WTC11 (cell line): ENCODE data around the gene ANKRD13D. TPM values are rescaled to one million over a fixed set of nuclear protein-coding genes. Genes with fewer than 3 reads are reported as not detected.

Experiments used
- ATAC-seq: fragments of 200-7000 bp; cut with Tn5 transposase; 2 replicates; pipeline ENCODE4 v1.10.0; 2021; ENCODE audit warnings: mild to moderate bottlenecking, moderate library complexity
- CTCF ChIA-PET: fragments of 300-600 bp; sonication (Branson Sonifier 250); formaldehyde crosslinking; loops from one replicate; lab custom pipeline; 2021; ENCODE audit warnings: antibody characterized with exemption; lab: Charles Lee
- POLR2A ChIA-PET: fragments of 350-600 bp; sonication (Branson Sonifier 250); formaldehyde crosslinking; loops from one replicate; lab custom pipeline; 2021; ENCODE audit warnings: antibody characterized with exemption; lab: Charles Lee
- DNase-seq: peaks from one replicate; pipeline ENCODE4 v3.0.0; 2021; ENCODE audit warnings: low spot score
- H3K27ac Mint-ChIP-seq: 2 replicates; pipeline ENCODE4 v1.8.0; 2021; ENCODE audit warnings: mixed read lengths
- H3K27me3 Mint-ChIP-seq: 2 replicates; pipeline ENCODE4 v1.8.0; 2021; ENCODE audit warnings: low read depth, mild to moderate bottlenecking, moderate library complexity, mixed read lengths
- H3K36me3 Mint-ChIP-seq: 2 replicates; pipeline ENCODE4 v1.8.0; 2021; ENCODE audit warnings: mixed read lengths
- H3K4me1 Mint-ChIP-seq: 2 replicates; pipeline ENCODE4 v1.8.0; 2022; ENCODE audit warnings: mixed read lengths
- H3K4me3 Mint-ChIP-seq: 2 replicates; pipeline ENCODE4 v1.8.0; 2021; ENCODE audit warnings: mild to moderate bottlenecking, moderate library complexity, mixed read lengths
- H3K9me3 Mint-ChIP-seq: 2 replicates; pipeline ENCODE4 v1.8.0; 2021; ENCODE audit warnings: mixed read lengths
- ESRRA ChIP-seq: sonication (generic); formaldehyde crosslinking; IDR thresholded peaks from 2 replicates; pipeline ENCODE4 v1.8.1; 2022; ENCODE audit warnings: mild to moderate bottlenecking, missing genetic modification reagents, borderline replicate concordance
- FOXK1 ChIP-seq: sonication (generic); formaldehyde crosslinking; IDR thresholded peaks from 2 replicates; pipeline ENCODE4 v1.8.0; 2022; ENCODE audit warnings: mild to moderate bottlenecking, moderate library complexity, missing genetic modification reagents
- GRHL2 ChIP-seq: fragments of 250-450 bp; sonication (Bioruptor Pico); IDR thresholded peaks from 2 replicates; pipeline ENCODE4 v1.8.0; 2022; ENCODE audit warnings: mild to moderate bottlenecking, moderate library complexity; ENCODE audit not compliant: insufficient replicate concordance, severe bottlenecking
- JAZF1 ChIP-seq: fragments of 250-450 bp; sonication (Bioruptor Pico); IDR thresholded peaks from 2 replicates; pipeline ENCODE4 v1.9.0; 2021; ENCODE audit warnings: moderate library complexity, mild to moderate bottlenecking, inconsistent platforms
- MYBL2 ChIP-seq: sonication (generic); formaldehyde crosslinking; IDR thresholded peaks from 2 replicates; pipeline ENCODE4 v1.8.1; 2023; ENCODE audit warnings: mild to moderate bottlenecking, moderate library complexity, missing genetic modification reagents
- NFE2L1 ChIP-seq: sonication (generic); formaldehyde crosslinking; IDR thresholded peaks from 2 replicates; pipeline ENCODE4 v1.8.1; 2023; ENCODE audit warnings: missing genetic modification reagents
- PRRX2 ChIP-seq: fragments of 250-450 bp; sonication (Bioruptor Pico); IDR thresholded peaks from 2 replicates; pipeline ENCODE4 v1.8.0; 2021; ENCODE audit warnings: mild to moderate bottlenecking
- RELA ChIP-seq: sonication (generic); formaldehyde crosslinking; IDR thresholded peaks from 2 replicates; pipeline ENCODE4 v1.8.1; 2022; ENCODE audit warnings: missing genetic modification reagents, mild to moderate bottlenecking, borderline replicate concordance
- SMAD3 ChIP-seq: sonication (generic); formaldehyde crosslinking; IDR thresholded peaks from 2 replicates; pipeline ENCODE4 v1.8.0; 2022; ENCODE audit warnings: missing genetic modification reagents, mild to moderate bottlenecking, borderline replicate concordance
- SMAD4 ChIP-seq: sonication (generic); formaldehyde crosslinking; IDR thresholded peaks from 2 replicates; pipeline ENCODE4 v1.8.0; 2022; ENCODE audit warnings: mild to moderate bottlenecking, missing genetic modification reagents
- ZNF317 ChIP-seq: sonication (generic); formaldehyde crosslinking; IDR thresholded peaks from 2 replicates; pipeline ENCODE4 v1.8.1; 2023; ENCODE audit warnings: low read depth, mild to moderate bottlenecking, moderate library complexity, missing genetic modification reagents, borderline replicate concordance
- ZNF423 ChIP-seq: fragments of 250-450 bp; sonication (Bioruptor Pico); IDR thresholded peaks from 2 replicates; pipeline ENCODE4 v2.1.2; 2022; ENCODE audit warnings: mild to moderate bottlenecking, moderate library complexity
- total RNA-seq: library from RNA; stranded (reverse); gene quantifications from 3 replicates; pipeline ENCODE4 v1.2.3, GENCODE V29; 2021
- TF ChIP-seq, protein P1 (sequence below): sonication (generic); formaldehyde crosslinking; IDR thresholded peaks from 2 replicates; pipeline ENCODE4 v1.8.0; 2022; ENCODE audit warnings: mild to moderate bottlenecking, missing genetic modification reagents
- TF ChIP-seq, protein P2 (sequence below): sonication (generic); formaldehyde crosslinking; IDR thresholded peaks from 2 replicates; pipeline ENCODE4 v1.8.1; 2023; ENCODE audit warnings: mild to moderate bottlenecking, moderate library complexity, missing genetic modification reagents
- TF ChIP-seq, protein P3 (sequence below): sonication (generic); formaldehyde crosslinking; IDR thresholded peaks from 2 replicates; pipeline ENCODE4 v1.8.0; 2023; ENCODE audit warnings: missing genetic modification reagents, mild to moderate bottlenecking, borderline replicate concordance
- TF ChIP-seq, protein P4 (sequence below): sonication (generic); formaldehyde crosslinking; IDR thresholded peaks from 2 replicates; pipeline ENCODE4 v1.8.0; 2022; ENCODE audit warnings: missing genetic modification reagents
- TF ChIP-seq, protein P5 (sequence below): sonication (generic); formaldehyde crosslinking; IDR thresholded peaks from 2 replicates; pipeline ENCODE4 v1.8.0; 2023; ENCODE audit warnings: missing genetic modification reagents
- TF ChIP-seq, protein P6 (sequence below): sonication (generic); formaldehyde crosslinking; IDR thresholded peaks from 2 replicates; pipeline ENCODE4 v1.8.1; 2023; ENCODE audit warnings: mild to moderate bottlenecking, missing genetic modification reagents, borderline replicate concordance

The ANKRD13D gene
- total RNA-seq, 1 experiment from 2014 or later: 55.5 TPM

DNA sequence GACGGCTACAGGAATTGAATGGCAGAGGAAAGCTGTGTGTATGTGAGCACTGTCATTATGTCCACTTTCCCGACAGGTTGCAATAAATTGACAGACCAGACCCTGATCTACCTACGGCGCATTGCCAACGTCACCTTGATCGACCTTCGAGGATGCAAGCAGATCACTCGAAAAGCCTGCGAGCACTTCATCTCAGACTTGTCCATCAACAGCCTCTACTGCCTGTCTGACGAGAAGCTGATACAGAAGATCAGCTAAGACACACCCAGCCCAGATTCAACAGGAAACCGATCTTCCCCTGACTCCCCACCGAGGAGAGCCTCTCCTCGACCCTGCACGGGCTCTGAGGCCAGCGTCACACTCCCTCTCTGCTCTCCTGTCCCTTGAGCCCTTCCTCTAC lies 34.3 kb upstream of the ANKRD13D start:
- ATAC-seq: no peak
- POLR2A ChIA-PET: no interaction called here

DNA sequence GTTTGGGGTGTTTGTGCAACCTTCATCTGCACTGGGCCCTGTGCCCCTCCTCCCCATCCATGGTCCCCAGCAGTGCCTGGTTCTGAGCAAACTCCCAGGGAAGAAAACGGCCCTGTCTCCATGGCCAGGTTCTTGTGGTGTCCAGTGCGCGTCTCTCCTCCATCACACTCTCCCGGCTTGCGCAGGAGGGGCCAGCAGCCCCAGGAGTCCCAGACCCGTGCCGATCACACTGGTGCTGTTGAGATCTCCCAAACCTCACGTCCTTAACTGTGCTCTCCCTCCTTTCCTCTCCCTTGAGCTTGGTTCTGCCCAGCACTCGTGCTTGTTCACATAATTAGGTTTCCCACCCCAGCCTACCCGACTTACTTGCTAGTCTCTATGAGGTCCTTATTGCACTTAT lies 33.8 kb upstream of the ANKRD13D start:
- POLR2A ChIA-PET: no interaction called here
- peak overlapping the region; percentile 27; the same call in 1 of the 2 replicates for H3K27ac Mint-ChIP-seq
- TF ChIP-seq ESRRA (CRISPR knock-in tag) (no peak), ZNF317 (CRISPR knock-in tag) (no peak), ZNF423 (no peak), RELA (no peak), SMAD3 (no peak)
- TF ChIP-seq, protein P1, sequence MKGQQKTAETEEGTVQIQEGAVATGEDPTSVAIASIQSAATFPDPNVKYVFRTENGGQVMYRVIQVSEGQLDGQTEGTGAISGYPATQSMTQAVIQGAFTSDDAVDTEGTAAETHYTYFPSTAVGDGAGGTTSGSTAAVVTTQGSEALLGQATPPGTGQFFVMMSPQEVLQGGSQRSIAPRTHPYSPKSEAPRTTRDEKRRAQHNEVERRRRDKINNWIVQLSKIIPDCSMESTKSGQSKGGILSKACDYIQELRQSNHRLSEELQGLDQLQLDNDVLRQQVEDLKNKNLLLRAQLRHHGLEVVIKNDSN (CRISPR knock-in tag): no peak
- TF ChIP-seq, protein P2, sequence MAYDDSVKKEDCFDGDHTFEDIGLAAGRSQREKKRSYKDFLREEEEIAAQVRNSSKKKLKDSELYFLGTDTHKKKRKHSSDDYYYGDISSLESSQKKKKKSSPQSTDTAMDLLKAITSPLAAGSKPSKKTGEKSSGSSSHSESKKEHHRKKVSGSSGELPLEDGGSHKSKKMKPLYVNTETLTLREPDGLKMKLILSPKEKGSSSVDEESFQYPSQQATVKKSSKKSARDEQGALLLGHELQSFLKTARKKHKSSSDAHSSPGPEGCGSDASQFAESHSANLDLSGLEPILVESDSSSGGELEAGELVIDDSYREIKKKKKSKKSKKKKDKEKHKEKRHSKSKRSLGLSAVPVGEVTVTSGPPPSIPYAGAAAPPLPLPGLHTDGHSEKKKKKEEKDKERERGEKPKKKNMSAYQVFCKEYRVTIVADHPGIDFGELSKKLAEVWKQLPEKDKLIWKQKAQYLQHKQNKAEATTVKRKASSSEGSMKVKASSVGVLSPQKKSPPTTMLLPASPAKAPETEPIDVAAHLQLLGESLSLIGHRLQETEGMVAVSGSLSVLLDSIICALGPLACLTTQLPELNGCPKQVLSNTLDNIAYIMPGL (CRISPR knock-in tag): no peak
- TF ChIP-seq, protein P3, sequence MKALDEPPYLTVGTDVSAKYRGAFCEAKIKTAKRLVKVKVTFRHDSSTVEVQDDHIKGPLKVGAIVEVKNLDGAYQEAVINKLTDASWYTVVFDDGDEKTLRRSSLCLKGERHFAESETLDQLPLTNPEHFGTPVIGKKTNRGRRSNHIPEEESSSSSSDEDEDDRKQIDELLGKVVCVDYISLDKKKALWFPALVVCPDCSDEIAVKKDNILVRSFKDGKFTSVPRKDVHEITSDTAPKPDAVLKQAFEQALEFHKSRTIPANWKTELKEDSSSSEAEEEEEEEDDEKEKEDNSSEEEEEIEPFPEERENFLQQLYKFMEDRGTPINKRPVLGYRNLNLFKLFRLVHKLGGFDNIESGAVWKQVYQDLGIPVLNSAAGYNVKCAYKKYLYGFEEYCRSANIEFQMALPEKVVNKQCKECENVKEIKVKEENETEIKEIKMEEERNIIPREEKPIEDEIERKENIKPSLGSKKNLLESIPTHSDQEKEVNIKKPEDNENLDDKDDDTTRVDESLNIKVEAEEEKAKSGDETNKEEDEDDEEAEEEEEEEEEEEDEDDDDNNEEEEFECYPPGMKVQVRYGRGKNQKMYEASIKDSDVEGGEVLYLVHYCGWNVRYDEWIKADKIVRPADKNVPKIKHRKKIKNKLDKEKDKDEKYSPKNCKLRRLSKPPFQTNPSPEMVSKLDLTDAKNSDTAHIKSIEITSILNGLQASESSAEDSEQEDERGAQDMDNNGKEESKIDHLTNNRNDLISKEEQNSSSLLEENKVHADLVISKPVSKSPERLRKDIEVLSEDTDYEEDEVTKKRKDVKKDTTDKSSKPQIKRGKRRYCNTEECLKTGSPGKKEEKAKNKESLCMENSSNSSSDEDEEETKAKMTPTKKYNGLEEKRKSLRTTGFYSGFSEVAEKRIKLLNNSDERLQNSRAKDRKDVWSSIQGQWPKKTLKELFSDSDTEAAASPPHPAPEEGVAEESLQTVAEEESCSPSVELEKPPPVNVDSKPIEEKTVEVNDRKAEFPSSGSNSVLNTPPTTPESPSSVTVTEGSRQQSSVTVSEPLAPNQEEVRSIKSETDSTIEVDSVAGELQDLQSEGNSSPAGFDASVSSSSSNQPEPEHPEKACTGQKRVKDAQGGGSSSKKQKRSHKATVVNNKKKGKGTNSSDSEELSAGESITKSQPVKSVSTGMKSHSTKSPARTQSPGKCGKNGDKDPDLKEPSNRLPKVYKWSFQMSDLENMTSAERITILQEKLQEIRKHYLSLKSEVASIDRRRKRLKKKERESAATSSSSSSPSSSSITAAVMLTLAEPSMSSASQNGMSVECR (CRISPR knock-in tag): no peak
- TF ChIP-seq, protein P4, sequence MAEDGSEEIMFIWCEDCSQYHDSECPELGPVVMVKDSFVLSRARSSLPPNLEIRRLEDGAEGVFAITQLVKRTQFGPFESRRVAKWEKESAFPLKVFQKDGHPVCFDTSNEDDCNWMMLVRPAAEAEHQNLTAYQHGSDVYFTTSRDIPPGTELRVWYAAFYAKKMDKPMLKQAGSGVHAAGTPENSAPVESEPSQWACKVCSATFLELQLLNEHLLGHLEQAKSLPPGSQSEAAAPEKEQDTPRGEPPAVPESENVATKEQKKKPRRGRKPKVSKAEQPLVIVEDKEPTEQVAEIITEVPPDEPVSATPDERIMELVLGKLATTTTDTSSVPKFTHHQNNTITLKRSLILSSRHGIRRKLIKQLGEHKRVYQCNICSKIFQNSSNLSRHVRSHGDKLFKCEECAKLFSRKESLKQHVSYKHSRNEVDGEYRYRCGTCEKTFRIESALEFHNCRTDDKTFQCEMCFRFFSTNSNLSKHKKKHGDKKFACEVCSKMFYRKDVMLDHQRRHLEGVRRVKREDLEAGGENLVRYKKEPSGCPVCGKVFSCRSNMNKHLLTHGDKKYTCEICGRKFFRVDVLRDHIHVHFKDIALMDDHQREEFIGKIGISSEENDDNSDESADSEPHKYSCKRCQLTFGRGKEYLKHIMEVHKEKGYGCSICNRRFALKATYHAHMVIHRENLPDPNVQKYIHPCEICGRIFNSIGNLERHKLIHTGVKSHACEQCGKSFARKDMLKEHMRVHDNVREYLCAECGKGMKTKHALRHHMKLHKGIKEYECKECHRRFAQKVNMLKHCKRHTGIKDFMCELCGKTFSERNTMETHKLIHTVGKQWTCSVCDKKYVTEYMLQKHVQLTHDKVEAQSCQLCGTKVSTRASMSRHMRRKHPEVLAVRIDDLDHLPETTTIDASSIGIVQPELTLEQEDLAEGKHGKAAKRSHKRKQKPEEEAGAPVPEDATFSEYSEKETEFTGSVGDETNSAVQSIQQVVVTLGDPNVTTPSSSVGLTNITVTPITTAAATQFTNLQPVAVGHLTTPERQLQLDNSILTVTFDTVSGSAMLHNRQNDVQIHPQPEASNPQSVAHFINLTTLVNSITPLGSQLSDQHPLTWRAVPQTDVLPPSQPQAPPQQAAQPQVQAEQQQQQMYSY: no peak

More for the DNA sequence above, 34.3 kb upstream of the ANKRD13D start:
- no peak for TF ChIP-seq SMAD4 (CRISPR knock-in tag)
- TF ChIP-seq PRRX2 (CRISPR knock-in tag): no peak
- no peak for TF ChIP-seq RELA
- no peak for TF ChIP-seq JAZF1 (CRISPR knock-in tag)
- TF ChIP-seq, protein P5, sequence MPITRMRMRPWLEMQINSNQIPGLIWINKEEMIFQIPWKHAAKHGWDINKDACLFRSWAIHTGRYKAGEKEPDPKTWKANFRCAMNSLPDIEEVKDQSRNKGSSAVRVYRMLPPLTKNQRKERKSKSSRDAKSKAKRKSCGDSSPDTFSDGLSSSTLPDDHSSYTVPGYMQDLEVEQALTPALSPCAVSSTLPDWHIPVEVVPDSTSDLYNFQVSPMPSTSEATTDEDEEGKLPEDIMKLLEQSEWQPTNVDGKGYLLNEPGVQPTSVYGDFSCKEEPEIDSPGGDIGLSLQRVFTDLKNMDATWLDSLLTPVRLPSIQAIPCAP: no peak
- TF ChIP-seq, protein P6, sequence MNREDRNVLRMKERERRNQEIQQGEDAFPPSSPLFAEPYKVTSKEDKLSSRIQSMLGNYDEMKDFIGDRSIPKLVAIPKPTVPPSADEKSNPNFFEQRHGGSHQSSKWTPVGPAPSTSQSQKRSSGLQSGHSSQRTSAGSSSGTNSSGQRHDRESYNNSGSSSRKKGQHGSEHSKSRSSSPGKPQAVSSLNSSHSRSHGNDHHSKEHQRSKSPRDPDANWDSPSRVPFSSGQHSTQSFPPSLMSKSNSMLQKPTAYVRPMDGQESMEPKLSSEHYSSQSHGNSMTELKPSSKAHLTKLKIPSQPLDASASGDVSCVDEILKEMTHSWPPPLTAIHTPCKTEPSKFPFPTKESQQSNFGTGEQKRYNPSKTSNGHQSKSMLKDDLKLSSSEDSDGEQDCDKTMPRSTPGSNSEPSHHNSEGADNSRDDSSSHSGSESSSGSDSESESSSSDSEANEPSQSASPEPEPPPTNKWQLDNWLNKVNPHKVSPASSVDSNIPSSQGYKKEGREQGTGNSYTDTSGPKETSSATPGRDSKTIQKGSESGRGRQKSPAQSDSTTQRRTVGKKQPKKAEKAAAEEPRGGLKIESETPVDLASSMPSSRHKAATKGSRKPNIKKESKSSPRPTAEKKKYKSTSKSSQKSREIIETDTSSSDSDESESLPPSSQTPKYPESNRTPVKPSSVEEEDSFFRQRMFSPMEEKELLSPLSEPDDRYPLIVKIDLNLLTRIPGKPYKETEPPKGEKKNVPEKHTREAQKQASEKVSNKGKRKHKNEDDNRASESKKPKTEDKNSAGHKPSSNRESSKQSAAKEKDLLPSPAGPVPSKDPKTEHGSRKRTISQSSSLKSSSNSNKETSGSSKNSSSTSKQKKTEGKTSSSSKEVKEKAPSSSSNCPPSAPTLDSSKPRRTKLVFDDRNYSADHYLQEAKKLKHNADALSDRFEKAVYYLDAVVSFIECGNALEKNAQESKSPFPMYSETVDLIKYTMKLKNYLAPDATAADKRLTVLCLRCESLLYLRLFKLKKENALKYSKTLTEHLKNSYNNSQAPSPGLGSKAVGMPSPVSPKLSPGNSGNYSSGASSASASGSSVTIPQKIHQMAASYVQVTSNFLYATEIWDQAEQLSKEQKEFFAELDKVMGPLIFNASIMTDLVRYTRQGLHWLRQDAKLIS (CRISPR knock-in tag): no peak
- TF ChIP-seq NFE2L1 (CRISPR knock-in tag): no peak
- TF ChIP-seq MYBL2: no peak
- TF ChIP-seq GRHL2 (CRISPR knock-in tag): no peak
- TF ChIP-seq FOXK1 (CRISPR knock-in tag): no peak
- Mint-ChIP-seq H3K27ac (no peak overlapping the region), H3K36me3 (peaks cover 67% of the 10 kb centered on the region), H3K9me3 (no peaks in the 10 kb centered on the region), H3K27me3 (peaks cover 3% of the 10 kb centered on the region), H3K4me1 (no peaks in the 10 kb centered on the region), H3K4me3 (no peak overlapping the region)
- DNase-seq: no peak
- CTCF ChIA-PET: no interaction called here

More for the DNA sequence above, 33.8 kb upstream of the ANKRD13D start:
- Mint-ChIP-seq H3K9me3 (no peaks in the 10 kb centered on the region), H3K4me3 (no peak overlapping the region), H3K27me3 (peaks cover 5% of the 10 kb centered on the region), H3K4me1 (no peaks in the 10 kb centered on the region), H3K36me3 (peaks cover 61% of the 10 kb centered on the region)
- CTCF ChIA-PET: interaction anchor here (1.0 kb wide), 1 partner anchor 174 kb away, joined by 3 read pairs; no protein-coding TSS in a partner anchor
- DNase-seq (no peak), ATAC-seq (no peak)
